GM21381 (cell line): ENCODE results near the gene ARL6.

Experiments
- ATAC-seq: cut with Tn5 transposase; IDR thresholded peaks from one replicate; pipeline ENCODE4 v1.9.1; 2021; ENCODE audit warnings: mild to moderate bottlenecking, moderate library complexity; ENCODE audit not compliant: unreplicated experiment

ARL6 gene, protein sequence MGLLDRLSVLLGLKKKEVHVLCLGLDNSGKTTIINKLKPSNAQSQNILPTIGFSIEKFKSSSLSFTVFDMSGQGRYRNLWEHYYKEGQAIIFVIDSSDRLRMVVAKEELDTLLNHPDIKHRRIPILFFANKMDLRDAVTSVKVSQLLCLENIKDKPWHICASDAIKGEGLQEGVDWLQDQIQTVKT

DNA sequence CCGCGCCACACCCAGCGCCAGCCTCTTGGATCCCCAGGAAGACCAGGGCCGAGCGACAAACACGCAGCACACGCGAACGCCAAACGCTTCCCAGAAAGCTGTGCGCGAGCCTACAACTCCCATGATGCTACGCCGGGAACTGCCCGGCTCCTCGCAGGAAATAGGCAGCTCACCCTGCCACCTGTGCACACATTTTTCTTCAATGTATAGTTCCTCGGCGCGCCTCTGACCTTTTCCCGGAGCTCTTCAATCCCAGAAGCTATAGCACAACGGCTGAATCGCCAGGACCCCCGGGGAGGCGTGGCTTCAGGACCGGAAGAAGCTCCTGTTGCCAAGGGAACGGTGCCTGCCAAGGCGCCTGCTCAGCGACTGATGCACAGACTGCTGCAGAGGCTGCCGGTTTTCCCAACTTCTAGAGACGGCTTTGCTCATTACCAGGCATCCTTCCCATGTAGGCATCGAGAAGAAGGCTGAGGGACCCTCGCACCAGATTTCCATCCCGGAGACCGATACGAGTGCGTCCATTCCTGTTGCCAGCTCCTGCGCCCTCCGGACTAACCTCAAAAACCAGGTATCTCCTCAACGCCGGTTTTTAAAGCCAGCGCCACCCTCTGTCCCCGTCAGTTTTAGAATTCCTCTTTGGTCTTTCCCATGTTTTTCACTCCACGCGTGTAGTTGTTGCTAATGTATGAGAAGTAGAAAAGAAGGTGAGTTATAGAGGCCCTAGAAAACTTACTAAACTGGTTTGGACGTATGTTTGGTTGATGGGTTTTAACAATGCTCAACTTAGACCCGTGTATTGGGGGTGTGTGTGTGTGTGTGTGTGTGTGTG is at the start of gene ARL6:
TSS of gene ARL6 (plus strand) at position 352 of the 832 bp plus-strand sequence. CDS start 3,350 bp downstream, outside the sequence.
- ATAC-seq, result peak; percentile 96

DNA sequence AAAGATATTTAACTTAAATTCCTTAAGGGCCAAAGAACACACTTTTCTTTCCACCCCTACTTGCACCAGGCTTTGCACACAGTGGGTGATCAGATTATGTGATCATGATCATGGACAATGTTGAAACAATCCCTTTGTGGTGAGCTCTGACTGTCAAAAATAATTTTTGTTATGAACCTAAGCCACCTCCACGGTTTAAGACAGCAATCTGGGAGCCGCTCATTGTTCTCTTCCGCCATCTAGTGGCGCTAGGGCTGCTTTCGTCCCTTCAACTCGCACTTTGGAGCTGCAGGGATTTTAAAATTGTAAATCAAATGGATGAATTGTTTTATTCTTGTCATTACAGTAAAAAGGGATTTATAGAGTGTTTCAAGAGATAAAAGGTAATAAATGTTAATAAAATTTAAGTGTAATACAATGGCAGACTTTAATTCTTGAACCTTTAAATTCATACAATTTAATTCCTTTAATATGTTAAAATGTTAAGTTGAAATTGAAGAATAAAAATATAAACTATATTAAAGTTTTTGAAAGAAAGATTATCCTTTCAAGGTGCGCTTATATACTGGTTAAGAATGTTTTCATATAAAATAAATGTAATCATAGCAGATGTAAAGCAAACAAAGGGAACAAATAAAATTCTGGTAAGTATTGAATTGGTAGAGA is 45.3 kb upstream of the ARL6 start:
- ATAC-seq, result peak; percentile 90

DNA sequence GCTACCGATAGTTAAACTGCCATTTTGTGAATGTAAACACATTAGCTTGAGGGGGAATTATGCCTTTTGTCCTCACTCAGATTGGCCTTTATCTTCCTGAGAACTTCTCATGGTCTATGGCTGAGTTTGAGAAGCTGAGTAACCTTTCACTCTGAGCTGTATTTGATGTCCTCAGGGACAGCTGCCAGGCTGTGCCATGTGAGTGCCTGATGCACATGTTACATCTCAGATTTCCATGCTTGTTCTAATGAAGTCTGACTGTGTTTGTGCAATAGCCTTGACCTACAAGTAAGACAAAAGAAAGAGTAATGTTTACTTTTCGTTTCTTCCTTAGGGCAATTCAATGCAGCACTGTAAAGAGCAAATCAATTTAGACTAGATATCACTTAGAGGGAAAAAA is 44.1 kb upstream of the ARL6 start:
- no peak for ATAC-seq

DNA sequence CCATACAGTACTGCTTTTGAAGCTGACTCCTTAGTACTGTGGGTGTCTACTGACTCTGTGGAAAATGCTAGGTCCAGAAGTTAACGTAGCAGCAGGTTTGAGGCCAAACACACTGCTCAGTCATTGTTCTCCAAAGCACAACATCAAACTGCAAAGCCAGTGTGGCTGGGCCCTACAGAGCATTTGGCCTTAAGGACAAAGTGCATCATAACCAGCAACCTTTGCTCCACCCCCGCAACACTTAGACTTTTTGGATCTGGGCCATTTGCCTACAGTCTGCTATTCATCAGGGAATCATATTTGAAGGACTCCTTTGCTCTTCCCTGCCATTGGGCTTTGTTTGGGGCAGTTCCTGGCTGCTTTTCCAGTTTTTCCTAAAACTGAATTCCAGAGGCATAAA is 43.1 kb upstream of the ARL6 start:
- ATAC-seq, result no peak

DNA sequence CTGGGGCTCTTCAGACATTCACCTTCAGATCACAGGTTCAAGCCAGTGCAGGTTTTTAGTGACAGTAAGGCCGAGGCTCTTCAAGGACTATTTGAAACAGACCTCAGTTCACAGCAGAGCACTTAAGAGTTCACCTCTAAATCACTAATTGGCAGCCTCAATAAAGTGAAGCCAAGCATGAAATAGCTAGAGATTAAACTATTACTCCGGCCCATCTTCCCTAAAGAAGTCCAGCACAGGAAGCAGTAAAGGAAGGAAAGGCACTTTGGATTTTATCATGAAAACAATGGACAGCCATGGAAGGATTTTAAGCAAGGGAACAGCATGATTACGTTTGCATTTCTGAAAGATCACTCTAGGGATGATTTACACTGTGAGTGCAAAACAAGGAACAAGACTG is 27.6 kb upstream of the ARL6 start:
- ATAC-seq, result no peak

DNA sequence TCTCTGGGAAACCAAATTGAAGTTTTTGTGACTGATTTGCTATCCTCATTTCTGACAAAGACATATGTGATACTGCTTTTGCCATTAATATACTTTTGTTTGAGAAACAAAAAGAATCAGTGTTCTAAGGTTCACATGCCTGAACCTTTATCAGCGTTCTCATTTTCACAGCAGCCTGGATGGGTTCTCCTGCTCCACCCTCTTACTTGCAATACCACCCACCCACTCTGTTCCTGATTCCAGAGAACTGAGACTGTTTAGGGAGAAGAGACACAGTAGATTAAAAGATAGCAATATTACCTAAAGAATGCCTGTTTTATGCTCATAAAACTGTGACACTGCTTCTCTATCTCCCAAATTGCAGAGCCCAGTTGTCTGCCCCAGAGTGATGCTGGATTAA is 25.8 kb upstream of the ARL6 start:
- ATAC-seq, result no peak

DNA sequence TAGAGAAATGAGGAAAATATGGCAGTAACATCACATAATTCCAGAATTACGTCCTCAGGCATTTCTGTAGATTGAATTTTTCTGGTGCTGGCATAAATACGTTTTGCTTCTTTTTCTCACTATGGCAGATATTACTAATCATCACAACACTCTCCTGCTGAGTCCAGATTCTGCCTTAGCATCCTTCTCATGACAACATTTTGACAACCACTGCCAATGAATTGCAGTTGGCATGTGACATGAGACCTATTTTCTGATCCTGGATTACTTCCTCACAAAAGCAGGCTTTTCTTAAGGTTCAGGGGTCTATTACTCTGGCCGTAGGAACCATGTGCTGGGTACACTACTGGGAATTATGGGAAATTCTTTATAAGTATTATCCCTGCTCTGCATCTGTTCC is 22.5 kb upstream of the ARL6 start:
- no peak for ATAC-seq

DNA sequence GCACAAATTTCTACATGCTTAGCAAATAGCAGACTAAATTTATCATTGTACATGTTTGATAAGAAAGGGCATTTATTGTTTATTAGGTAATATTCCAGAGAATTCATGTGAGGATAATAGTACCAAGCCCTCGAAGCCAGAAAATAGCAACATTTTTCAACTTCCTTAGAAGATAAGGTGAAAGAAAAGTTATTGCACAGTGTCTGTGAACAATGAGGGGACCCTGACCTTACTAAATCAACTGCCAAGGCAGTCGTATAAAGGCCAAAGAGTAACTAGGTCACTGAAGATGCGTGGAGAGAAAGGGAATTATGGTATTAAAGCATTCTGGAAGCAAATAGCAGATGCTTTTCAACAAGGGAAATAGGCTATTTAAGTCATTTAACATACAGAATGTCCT is 20.3 kb upstream of the ARL6 start:
- ATAC-seq, result no peak

DNA sequence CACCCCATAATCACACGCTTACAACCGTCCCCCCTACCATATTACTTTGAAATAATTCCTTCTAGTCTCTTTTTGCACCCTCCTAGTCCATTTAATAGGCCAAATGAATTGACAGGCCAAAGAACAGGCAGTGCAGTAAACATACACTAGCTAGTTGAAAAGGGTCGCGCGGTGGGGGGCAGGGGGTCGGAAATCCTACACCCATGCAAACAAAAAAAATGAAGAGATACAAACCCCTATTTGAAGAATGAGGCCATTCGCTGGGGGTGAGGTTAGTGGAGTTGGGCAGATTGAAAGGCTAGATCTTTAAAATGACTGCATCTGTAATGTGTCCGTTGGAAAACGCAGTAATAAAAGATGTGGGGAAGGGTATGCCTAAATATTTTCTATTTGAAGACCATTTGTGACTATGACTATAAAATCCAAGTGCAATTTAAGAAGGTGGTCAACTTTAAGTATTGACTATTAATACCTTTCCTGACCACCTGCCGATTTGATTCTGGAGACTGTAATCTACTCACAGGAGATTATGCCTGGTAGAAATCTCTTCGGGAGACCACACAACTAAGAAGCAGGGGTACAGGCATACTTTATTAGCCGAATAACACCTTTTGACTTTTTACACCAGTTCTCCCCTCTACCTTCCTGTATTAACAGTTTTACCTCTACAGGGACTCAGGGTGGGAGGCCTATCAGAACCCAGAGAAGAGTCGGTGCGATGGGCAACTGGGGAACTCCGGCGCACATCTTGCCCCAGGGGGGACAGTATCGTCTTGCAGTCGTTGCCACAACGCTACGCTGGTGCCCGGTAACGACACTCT is 762 bp upstream of the ARL6 start:
- ATAC-seq, result peak; percentile 42

DNA sequence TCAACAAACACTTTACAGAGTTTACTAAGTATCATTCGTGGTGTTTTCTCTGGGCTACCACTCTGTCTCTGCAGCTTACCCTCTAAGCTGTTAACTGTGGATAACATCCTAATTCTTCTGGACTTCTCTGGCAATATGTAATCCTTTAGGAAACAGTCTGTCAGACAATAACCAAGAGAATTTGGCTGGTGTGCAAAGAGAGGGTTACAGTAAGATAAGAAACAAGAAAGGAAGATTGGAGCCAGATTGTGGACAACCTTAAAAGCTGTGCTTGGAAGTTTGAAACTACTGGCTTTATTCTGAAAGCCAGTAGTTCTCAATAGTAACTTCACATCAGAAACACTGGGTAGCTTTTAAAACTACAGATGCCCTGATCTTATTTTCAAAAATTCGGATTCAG is 778 bp downstream of the ARL6 start:
- ATAC-seq, result no peak

DNA sequence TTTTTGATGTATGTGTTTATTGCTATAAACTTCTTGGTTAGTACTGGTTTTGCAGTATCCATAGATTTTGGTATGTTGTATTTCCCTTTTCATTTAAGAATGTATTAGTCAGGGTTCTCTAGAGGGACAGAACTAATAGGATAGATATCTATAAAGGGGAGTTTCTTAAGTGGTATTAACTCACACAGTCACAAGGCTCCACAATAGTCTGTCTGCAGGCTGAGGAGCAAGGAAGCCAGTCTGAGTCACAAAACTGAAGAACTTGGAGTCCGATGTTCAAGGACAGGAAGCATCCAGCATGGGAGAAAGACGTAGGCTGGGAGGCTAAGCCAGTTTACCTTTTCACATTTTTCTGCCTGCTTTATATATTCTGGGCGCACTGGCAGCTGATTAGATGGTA is 8.4 kb downstream of the ARL6 start:
- no peak for ATAC-seq

DNA sequence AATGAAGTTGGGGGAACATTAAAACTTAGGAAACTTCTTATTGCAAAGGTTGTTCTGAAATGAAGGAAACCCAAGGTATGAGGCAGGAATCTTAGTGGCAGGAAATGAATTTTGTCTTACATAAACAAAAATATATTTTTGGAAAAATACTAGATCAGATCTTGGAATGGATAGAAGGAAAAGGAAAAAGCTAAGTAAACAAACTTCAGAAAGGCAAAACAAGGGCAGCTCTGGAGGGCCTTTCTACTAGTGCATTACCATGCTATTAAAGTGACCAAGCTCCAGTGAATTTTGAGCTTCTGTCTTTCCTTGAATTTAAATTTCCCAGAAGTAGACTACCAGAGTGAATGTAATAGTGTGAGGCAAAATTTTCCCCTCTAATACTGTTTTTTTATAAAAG is 13.6 kb downstream of the ARL6 start:
- ATAC-seq, result no peak

DNA sequence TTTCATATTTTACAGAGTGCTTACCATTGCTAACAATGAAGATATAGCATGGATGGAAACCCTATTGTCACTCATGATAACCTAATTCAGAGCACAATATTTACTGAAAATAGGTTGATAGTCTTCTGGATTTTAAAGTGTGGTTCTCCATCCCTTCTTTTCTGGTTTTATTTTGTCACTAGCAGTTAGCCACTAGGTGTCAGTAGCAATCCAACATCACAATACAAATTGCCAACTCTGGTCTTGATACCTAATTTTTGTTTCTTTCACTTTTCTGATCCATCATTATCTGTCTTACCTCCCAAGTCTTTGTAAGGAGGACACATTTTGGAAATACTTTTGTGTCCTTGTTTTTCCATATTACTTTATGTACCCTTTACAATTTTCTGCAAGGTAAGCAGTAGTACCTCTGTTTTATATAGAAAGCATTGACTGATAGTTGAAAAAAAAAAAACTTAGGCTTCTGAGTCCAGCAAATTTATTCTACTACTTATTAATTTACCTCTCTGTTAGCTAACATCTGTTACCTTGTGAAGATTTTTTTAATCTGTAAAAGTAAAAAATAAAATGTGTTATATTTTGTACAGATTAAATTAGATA is 29.0 kb downstream of the ARL6 start:
- ATAC-seq, result no peak

DNA sequence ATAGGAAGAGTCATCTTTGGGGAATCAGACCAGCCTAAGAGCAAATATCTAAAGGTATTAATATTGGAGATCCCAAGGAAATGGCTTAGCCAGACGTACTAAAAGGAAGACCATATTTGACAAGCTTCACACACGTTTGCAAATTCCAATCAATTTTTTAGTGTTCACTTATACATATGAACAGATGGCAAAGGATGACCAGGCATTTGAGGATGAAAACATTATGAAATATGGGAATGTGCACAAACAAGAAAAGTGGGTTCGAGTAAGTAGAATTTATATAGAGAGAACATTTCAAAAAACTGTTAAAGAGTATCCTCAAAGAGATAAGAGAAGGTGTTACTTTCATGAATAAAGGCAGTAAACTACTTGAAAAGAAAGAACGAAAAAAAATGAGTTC is 31.4 kb downstream of the ARL6 start:
- ATAC-seq, result no peak

DNA sequence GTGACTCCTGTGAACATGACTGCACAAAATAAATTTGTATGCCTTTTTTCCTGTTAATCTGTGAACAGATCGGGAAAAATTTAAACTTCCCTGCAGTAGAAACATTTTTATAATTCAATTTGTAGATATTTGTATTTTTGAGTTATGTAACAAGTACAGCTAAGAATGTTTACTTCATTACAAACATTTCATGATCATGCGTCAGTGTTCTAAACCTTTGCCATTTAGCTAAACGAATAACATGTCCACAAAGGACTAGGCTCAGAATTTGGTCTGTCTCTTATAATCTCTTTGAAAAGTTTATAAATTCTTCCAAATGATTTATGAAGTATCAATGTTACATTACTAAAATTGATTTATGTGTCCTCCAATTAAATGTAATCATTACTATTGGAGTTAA is 39.9 kb downstream of the ARL6 start:
- ATAC-seq, result no peak

DNA sequence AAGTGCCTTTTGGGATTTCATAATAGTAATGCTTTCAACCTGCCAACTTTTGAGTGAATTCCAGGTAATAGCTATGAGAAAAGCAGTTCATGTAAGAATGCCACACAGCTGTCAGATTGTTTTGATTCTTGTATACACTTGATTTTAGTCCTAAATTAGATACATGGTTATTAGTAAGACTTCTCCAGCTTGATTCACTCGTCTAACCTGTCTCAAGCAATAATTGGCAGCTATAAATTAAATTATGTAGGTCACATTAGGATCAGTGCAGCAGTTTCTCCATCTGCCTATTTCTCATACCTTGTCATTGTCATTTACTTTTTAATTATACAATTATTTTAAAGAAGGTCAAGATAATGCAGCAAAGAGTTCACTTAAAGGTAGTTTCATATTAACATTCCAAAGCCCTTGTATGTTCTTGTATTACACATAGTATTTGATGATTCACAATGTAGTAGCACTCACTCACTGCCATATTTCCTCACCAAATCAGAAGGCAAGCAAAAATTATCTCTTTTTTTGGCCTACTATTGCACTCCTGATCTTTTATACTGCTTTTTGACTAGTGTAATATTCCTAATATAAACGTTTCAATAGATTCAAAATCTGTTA is 46.3 kb downstream of the ARL6 start:
- ATAC-seq, result no peak

DNA sequence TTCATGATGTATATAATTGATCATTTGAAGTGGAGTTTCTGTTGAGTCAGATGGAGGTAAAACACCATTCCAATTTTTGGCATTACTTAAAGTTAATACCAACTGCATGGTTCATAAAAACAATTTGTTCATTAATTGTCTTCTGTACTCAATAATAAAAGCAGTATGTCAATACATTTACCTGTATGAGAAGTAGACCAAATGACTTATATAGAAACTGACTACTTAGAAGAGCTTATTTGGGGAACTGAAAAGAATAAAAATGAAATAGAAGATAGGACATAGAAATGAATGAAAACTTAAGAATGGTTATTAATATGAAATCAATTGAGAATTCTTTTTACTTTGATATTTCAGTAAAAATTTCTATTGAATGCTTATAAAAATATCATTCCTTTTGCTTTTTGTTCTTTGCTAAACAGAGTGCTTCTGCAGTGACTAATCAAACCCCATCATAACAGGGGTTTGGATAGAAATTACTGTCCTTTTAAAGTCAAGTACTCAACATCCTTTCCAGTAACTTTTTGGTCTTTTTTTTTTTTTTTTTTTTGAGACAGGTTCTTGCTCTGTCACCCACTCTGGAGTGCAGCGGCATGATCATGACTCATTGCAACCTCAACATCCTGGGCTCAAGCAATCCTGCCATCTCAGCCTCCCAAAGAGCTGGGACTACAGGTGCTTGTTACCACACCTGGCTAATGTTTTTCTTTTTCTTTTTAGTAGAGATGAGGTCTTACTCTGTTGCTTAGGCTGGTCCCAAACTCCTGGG is 50.8 kb downstream of the ARL6 start:
- no peak for ATAC-seq

DNA sequence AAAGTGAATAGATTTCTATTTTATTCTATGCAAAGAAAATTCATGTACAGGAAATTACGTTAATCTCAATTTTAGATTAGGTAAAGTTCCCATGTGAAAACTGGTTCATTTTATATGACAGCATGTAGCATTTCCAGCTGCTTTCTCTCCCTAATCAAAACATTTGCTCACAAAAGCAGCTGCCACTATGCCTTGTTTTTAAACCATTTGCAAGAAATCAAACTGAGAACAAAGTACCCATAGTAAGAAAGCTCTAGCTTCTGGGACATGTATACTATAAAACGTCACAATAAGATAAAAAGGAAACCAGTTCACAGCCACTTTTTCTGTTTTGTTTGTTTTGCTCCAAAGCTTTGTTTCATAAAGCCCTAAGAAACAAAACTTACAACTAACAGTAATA is 52.3 kb downstream of the ARL6 start:
- no peak for ATAC-seq

DNA sequence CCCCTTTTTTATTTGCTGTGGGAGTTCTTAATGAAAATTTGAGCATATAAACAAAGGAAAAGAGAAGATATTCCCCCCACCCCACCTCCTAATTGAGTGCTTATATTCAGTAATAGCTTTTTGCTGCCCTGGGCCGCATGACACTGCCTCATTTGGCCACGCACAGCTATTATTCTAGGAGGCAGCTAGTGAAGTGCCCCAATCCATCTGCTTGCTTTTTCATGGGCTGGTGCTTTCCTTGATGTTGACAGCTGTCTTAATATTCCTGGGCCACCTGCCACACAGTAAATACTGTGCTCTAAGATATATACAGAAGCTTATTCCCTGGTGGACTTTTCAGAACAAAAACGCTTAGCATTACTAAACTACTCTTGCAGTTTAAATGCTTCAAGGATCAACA is 53.4 kb downstream of the ARL6 start:
- no peak for ATAC-seq

DNA sequence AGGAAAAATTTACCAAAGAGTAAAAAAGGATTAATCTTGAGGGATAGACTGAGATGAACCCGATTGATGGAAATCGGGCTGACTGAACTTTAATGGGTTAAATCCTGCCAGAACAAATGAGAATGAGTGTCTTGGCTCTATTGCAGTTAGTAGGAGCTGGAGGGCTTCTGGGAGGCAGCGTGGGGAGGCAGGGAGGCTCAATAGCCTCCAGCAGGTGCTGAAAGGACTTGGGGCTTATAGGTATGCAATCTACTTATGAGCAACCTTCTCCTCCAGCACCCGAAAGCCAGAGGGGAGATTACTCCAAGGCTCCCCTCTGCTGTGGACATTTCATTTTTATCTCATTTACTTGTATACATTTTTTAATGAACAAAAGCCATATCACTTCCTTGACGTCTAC is 56.2 kb downstream of the ARL6 start:
- ATAC-seq, result no peak
